Gastrocnemius medialis (tissue), 4 donors: ENCODE data around the gene NRSN1.

ENCODE experiments used
- POLR2A ChIP-seq, 2 donors: fragments of 450-650 bp; IDR thresholded peaks; one replicate each; pipeline ENCODE4 v1.6.1; 2017; ENCODE audit warnings: antibody characterized with exemption in 2 of 2, mild to moderate bottlenecking in 2 of 2, moderate library complexity in 2 of 2
- TF ChIP-seq, protein P1 (sequence below), 5 experiments: fragments of 450-650 bp in 3 of 5; fragments of 200-600 bp in 2 of 5; sonication (generic) in 2 of 5; IDR thresholded peaks in 4 of 5; conservative IDR thresholded peaks in 1 of 5; 1 replicate in 4 of 5; 2 replicates in 1 of 5; pipeline ENCODE4 v1.5.1; 2016 to 2019; ENCODE audit warnings: antibody characterized with exemption in 5 of 5, mild to moderate bottlenecking in 3 of 5, moderate library complexity in 3 of 5

- TF ChIP-seq, protein P1, sequence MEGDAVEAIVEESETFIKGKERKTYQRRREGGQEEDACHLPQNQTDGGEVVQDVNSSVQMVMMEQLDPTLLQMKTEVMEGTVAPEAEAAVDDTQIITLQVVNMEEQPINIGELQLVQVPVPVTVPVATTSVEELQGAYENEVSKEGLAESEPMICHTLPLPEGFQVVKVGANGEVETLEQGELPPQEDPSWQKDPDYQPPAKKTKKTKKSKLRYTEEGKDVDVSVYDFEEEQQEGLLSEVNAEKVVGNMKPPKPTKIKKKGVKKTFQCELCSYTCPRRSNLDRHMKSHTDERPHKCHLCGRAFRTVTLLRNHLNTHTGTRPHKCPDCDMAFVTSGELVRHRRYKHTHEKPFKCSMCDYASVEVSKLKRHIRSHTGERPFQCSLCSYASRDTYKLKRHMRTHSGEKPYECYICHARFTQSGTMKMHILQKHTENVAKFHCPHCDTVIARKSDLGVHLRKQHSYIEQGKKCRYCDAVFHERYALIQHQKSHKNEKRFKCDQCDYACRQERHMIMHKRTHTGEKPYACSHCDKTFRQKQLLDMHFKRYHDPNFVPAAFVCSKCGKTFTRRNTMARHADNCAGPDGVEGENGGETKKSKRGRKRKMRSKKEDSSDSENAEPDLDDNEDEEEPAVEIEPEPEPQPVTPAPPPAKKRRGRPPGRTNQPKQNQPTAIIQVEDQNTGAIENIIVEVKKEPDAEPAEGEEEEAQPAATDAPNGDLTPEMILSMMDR (IDR thresholded peaks at IDR 0.05 in 4 of 5, conservative IDR thresholded peaks at IDR 0.05 in 1 of 5), result no peak
- no peak for TF ChIP-seq POLR2A (IDR thresholded peaks at IDR 0.05)
These were observed 5.7 kb downstream of the NRSN1 start for GRCh38 chr6:24131751-24132150.
